Measurements from ENCODE around the gene VPS9D1. TPM values are rescaled to one million over a fixed set of nuclear protein-coding genes. Genes with fewer than 3 reads are reported as not detected.
A peak's percentile ranks its signal among the peaks of the same experiment; 100 is the strongest.
"Not testable (repeated sequence)": the region's sequence is repeated elsewhere in the genome, so short reads cannot be mapped to it uniquely, and the experiment has no call there.

Gene VPS9D1
- polyA plus RNA-seq, 2 of the 4 experiments (the other 2 are of a cell fraction), result 2.1 to 5.4 TPM

DNA sequence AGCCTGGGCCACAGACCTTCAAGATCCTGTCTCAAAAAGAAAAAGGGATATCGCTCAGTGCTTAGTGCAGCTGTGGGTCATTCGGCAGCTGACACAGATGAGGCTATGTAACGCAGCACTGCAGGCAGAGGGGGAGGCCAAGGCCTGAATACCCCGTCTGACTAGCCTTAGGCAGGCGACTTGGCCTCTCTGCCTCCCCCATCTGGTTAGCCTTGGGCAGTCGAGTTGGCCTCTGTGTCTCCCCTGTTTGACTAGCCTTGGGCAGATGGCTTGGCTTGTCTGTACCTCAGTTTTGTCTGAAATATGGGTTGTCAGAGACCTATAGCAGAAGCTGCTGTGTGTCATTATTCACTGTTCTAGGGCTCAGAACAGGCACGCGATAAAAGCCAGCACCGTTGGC, 53.1 kb downstream of the VPS9D1 start:
- 0 out of 3 replicates have a peak, but pooled peaks cover 6% of the 10 kb centered on the region for H3K9me3 ChIP-seq
- ChIA-PET CTCF (interaction anchor here (0.6 to 3.2 kb wide), 17 partner anchors 9 to 102 kb away, joined by 3 to 14 read pairs (median 4); partner anchors contain the start of genes CDK10 and CPNE7), POLR2A (no interaction called here)
- DNase-seq (ENCODE audit: low read depth in 1 of 2, low spot score in 1 of 2) (no peak), FAIRE-seq (no peak), ATAC-seq (peak; percentile 38 to 57; a peak in 3 of 6 replicates)
- TF ChIP-seq POLR2A (IDR thresholded peaks at IDR 0.05; ENCODE audit: low read length) (no peak), MAX (IDR thresholded peaks at IDR 0.05) (no peak), CEBPB (IDR thresholded peaks at IDR 0.05) (no peak), NPAS2 (CRISPR knock-in tag; IDR thresholded peaks at IDR 0.05; ENCODE audit: borderline replicate concordance) (no peak), CHD2 (IDR thresholded peaks at IDR 0.05; ENCODE audit: low read length, partially characterized antibody) (no peak), SMC3 (IDR thresholded peaks at IDR 0.05) (no peak)
- TF ChIP-seq, protein P1, sequence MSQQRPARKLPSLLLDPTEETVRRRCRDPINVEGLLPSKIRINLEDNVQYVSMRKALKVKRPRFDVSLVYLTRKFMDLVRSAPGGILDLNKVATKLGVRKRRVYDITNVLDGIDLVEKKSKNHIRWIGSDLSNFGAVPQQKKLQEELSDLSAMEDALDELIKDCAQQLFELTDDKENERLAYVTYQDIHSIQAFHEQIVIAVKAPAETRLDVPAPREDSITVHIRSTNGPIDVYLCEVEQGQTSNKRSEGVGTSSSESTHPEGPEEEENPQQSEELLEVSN (IDR thresholded peaks at IDR 0.05; ENCODE audit: borderline replicate concordance, low read depth), result no peak
- no peak overlapping the region for H3K4me3 ChIP-seq
- H3K4me1 ChIP-seq, result no peaks in the 10 kb centered on the region
- H3K4me2 ChIP-seq, result no peak overlapping the region
- H3K27ac ChIP-seq, result no peak overlapping the region
- WGBS (ENCODE audit: missing lambda C conversion rate), result 69% methylated on average over 9 of the region's 9 CpGs

- H3K4me1 ChIP-seq, H3K9me3 ChIP-seq, FAIRE-seq, POLR2A ChIA-PET, H3K4me2 ChIP-seq, H3K4me3 ChIP-seq, H3K27ac ChIP-seq: not testable (repeated sequence)
- ATAC-seq, result peak in 1 of 2 experiments; percentile 57; a peak in 2 of 6 replicates
- TF ChIP-seq, protein P2, sequence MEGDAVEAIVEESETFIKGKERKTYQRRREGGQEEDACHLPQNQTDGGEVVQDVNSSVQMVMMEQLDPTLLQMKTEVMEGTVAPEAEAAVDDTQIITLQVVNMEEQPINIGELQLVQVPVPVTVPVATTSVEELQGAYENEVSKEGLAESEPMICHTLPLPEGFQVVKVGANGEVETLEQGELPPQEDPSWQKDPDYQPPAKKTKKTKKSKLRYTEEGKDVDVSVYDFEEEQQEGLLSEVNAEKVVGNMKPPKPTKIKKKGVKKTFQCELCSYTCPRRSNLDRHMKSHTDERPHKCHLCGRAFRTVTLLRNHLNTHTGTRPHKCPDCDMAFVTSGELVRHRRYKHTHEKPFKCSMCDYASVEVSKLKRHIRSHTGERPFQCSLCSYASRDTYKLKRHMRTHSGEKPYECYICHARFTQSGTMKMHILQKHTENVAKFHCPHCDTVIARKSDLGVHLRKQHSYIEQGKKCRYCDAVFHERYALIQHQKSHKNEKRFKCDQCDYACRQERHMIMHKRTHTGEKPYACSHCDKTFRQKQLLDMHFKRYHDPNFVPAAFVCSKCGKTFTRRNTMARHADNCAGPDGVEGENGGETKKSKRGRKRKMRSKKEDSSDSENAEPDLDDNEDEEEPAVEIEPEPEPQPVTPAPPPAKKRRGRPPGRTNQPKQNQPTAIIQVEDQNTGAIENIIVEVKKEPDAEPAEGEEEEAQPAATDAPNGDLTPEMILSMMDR (IDR thresholded peaks at IDR 0.05), result peak; percentile 41; the same call in 2 of the 3 replicates
- peak; percentile 53 to 64 for TF ChIP-seq RAD21 (conservative IDR thresholded peaks at IDR 0.05 in 1 of 2, IDR thresholded peaks at IDR 0.05 in 1 of 2)
- peak; percentile 48; the same call in 2 of the 3 replicates for TF ChIP-seq SMC3 (IDR thresholded peaks at IDR 0.05)
- 0 out of 2 replicates have a peak, but pooled peaks have one; percentile 23 for TF ChIP-seq MAX (IDR thresholded peaks at IDR 0.05)
- WGBS (ENCODE audit: missing lambda C conversion rate), result 13% methylated on average over 7 of the region's 7 CpGs
- CTCF ChIA-PET, result interaction anchor here (0.6 to 3.2 kb wide), 20 partner anchors 8 to 123 kb away, joined by 3 to 14 read pairs (median 3); partner anchors contain the start of genes CDK10 and CPNE7
- DNase-seq (ENCODE audit: low read depth in 1 of 2, low spot score in 1 of 2), result peak in 1 of 2 experiments; percentile 70
Observed at GRCh38 chr16:89667000-89667399, 53.7 kb downstream of the VPS9D1 start.

- DNase-seq (ENCODE audit: low read depth in 1 of 2, low spot score in 1 of 2); H3K4me1 ChIP-seq; FAIRE-seq; H3K9me3 ChIP-seq; H3K4me2 ChIP-seq; H3K4me3 ChIP-seq; H3K27ac ChIP-seq: not testable (repeated sequence)
- 85% methylated on average over 11 of the region's 11 CpGs for WGBS (ENCODE audit: missing lambda C conversion rate)
- ChIA-PET CTCF (interaction anchor here (1.3 to 1.5 kb wide), 3 partner anchors 48 to 89 kb away, joined by 3 to 6 read pairs (median 4); partner anchors contain the start of gene CPNE7), POLR2A (interaction anchor here (0.9 kb wide), 1 partner anchor 22 kb away, joined by 3 read pairs; the partner anchor contains the start of gene CDK10)
- ATAC-seq, result peak in 1 of 2 experiments; percentile 33; a peak in 1 of 6 replicates
Observed at GRCh38 chr16:89664238-89664637, 56.5 kb downstream of the VPS9D1 start.

- 0 out of 3 replicates have a peak, but pooled peaks cover 6% of the 10 kb centered on the region for H3K9me3 ChIP-seq
- CTCF ChIA-PET, result interaction anchor here (3.1 kb wide), 1 partner anchor 46 kb away, joined by 15 read pairs; no protein-coding TSS in a partner anchor
- POLR2A ChIA-PET, result no interaction called here
- DNase-seq (ENCODE audit: low read depth in 1 of 2, low spot score in 1 of 2) (no peak), ATAC-seq (no peak), FAIRE-seq (no peak)
- 92% methylated on average over 9 of the region's 9 CpGs for WGBS (ENCODE audit: missing lambda C conversion rate)
- no peak overlapping the region for H3K27ac ChIP-seq
- no peak overlapping the region for H3K4me2 ChIP-seq
- peaks cover 12% of the 10 kb centered on the region for H3K4me1 ChIP-seq
- no peak overlapping the region for H3K4me3 ChIP-seq
- TF ChIP-seq NPAS2 (CRISPR knock-in tag; IDR thresholded peaks at IDR 0.05; ENCODE audit: borderline replicate concordance) (no peak), CHD2 (IDR thresholded peaks at IDR 0.05; ENCODE audit: low read length, partially characterized antibody) (no peak), HDAC2 (IDR thresholded peaks at IDR 0.05) (no peak), USF2 (IDR thresholded peaks at IDR 0.05) (no peak), ZFP36 (IDR thresholded peaks at IDR 0.05; ENCODE audit: borderline replicate concordance, partially characterized antibody) (no peak), MAZ (IDR thresholded peaks at IDR 0.05; ENCODE audit: borderline replicate concordance, low read depth, low read length) (no peak), HOXB5 (CRISPR knock-in tag; IDR thresholded peaks at IDR 0.05) (no peak), ZC3H11A (IDR thresholded peaks at IDR 0.05) (no peak), MAX (IDR thresholded peaks at IDR 0.05) (no peak), TFCP2L1 (CRISPR knock-in tag; IDR thresholded peaks at IDR 0.05) (no peak), NFE2L2 (conservative IDR thresholded peaks at IDR 0.05; ENCODE audit: low read length) (no peak)
- TF ChIP-seq, protein P3, sequence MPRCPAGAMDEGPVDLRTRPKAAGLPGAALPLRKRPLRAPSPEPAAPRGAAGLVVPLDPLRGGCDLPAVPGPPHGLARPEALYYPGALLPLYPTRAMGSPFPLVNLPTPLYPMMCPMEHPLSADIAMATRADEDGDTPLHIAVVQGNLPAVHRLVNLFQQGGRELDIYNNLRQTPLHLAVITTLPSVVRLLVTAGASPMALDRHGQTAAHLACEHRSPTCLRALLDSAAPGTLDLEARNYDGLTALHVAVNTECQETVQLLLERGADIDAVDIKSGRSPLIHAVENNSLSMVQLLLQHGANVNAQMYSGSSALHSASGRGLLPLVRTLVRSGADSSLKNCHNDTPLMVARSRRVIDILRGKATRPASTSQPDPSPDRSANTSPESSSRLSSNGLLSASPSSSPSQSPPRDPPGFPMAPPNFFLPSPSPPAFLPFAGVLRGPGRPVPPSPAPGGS (IDR thresholded peaks at IDR 0.05), result no peak
- TF ChIP-seq, protein P2 (IDR thresholded peaks at IDR 0.05), result no peak
- TF ChIP-seq, protein P4, sequence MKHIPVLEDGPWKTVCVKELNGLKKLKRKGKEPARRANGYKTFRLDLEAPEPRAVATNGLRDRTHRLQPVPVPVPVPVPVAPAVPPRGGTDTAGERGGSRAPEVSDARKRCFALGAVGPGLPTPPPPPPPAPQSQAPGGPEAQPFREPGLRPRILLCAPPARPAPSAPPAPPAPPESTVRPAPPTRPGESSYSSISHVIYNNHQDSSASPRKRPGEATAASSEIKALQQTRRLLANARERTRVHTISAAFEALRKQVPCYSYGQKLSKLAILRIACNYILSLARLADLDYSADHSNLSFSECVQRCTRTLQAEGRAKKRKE (CRISPR knock-in tag; IDR thresholded peaks at IDR 0.05; ENCODE audit: low read depth), result no peak
Observed at GRCh38 chr16:89661215-89661614, 59.5 kb downstream of the VPS9D1 start.

All from A549 (cell line).